VCaP (cell line): ENCODE data around the gene PKM.

Source experiments
- H3K27ac ChIP-seq: fragments of 450-650 bp; 2 replicates; pipeline ENCODE4 v1.5.1; 2017
- CTCF ChIP-seq: fragments of 450-650 bp; conservative IDR thresholded peaks from 2 replicates; pipeline ENCODE4 v1.5.1; 2017; ENCODE audit warnings: mild to moderate bottlenecking, moderate library complexity

Gene PKM

GRCh38 chr15:72168131-72168807, 62.7 kb downstream of the PKM start:
- no peak for TF ChIP-seq CTCF
- peak overlapping the region; percentile 58 for H3K27ac ChIP-seq

DNA sequence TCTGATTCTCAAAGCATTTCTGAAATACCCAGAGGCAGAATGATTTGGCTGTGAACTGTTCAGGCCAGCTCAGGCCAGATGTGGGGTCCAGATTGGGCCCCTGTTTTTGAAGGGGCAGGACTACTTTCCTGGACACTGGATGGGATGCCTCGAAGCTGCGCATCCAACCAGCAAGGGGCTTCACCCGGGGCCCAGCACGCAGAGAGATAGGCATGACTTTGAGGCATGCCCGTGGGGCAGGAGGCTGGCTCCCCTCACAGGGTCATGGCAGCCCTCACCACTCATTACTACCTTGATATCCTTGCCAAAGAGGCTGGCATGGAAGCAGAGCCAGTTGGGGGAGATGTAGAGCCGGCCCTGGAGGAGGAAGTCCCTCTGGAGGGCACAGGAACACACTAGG, 63.5 kb downstream of the PKM start:
- H3K27ac ChIP-seq = no peak overlapping the region

GRCh38 chr15:72166716-72167417, 64.1 kb downstream of the PKM start:
- H3K27ac ChIP-seq = no peak overlapping the region
- no peak for TF ChIP-seq CTCF

More for the DNA sequence above, 63.5 kb downstream of the PKM start:
- no peak for TF ChIP-seq CTCF

DNA sequence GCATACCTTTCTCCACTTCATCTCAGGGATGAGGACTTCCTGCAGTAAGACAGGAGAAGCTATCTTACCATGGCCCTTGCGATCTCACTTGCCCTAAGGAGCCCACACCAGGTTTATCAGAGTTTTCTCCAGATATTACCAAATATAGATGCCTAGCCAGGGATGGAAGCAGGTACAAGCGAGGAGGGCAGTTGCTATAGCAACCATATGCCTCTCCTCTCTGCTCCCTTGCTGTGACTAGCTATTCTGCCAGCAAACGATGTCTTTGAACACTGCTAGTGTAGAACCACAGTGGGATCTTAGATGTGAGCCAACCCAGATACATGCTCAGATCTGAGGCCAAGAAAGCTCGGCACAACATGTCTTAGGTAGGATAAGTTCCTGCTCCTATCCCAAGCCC, 67.3 kb downstream of the PKM start:
- no peak for TF ChIP-seq CTCF
- H3K27ac ChIP-seq = no peak overlapping the region

GRCh38 chr15:72162569-72162968, 68.4 kb downstream of the PKM start:
- no peak for TF ChIP-seq CTCF
- no peak overlapping the region for H3K27ac ChIP-seq

- TF ChIP-seq CTCF = no peak
- no peak overlapping the region for H3K27ac ChIP-seq
Measured at GRCh38 chr15:72161361-72162132, 69.4 kb downstream of the PKM start.

DNA sequence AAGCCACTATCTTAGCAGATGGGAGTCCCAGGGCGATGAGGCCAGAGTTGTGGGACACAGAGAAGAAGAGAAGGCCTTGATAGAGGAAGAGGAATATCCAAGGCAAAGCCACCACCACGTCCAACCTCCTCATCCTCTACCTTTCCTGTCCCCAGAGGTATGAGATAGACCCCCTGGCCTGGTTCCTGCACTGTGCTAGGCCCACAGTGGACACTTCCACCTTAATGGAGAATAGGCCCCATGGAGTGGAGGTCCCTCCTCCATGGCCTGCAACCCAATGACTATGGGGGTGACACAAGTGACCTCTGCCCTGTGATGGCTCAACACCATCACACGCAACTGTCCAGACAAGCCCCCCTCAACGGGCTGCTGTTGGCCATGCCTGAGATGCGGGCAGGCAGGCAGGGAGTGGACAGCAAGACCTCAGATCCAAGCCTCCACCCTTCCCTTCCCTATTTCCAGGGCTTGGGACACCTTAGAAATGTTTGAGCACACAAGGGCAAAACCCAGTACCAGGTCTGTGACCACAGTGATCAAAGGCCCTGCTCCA, 70.2 kb downstream of the PKM start:
- no peak for TF ChIP-seq CTCF
- H3K27ac ChIP-seq = no peak overlapping the region
